GM19468 (cell line): ENCODE measurements around the gene BGN.

Source experiments
- ATAC-seq: cut with Tn5 transposase; IDR thresholded peaks from one replicate; pipeline ENCODE4 v1.9.1; 2021; ENCODE audit warnings: mild to moderate bottlenecking, moderate library complexity, moderate number of reproducible peaks; ENCODE audit not compliant: unreplicated experiment; ENCODE audit errors: extremely low read depth

Gene BGN

DNA sequence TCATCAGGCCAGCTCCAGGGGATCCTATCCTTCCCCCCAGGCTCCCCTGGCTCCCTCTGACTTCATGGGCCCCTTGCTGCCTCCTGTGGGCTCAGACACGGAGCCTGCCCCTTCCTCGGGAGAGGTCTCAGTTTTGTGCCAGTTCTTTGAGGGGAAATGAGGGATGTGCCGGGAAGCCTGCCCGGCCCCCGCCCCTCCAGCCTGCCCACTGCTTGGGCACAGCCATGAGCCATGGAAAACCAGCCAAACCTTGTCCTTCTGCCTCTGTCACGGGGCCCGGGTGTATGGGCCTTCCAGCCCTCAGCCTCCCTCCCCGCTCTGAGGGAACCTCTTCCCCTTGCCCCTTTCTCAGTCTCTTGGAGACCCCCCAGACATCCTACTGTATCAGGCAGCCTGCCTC is 6.8 kb downstream of the BGN start:
- ATAC-seq = no peak

- no peak for ATAC-seq
Measured at GRCh38 chrX:153502131-153502530, 7.4 kb downstream of the BGN start.

DNA sequence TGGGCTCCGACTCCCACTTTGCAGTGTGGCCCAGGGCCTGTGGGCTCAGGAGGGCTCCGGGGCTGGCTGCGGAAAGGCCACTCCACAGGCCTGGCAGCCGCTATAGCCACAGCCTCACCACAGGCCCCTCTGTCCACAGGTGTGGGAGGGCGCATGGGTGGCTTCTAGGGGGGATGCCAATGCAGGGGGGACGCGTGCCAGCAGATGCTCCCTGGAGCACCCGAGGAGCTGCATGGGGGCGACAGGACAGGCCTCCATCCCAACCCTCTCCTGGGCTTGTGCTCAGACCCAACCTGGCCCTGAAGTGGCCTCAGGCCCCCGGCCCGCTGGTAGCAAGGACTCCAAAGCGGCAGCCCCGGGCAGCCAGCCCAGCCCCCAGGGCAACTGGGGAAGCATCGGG is 8.0 kb downstream of the BGN start:
- ATAC-seq = no peak

DNA sequence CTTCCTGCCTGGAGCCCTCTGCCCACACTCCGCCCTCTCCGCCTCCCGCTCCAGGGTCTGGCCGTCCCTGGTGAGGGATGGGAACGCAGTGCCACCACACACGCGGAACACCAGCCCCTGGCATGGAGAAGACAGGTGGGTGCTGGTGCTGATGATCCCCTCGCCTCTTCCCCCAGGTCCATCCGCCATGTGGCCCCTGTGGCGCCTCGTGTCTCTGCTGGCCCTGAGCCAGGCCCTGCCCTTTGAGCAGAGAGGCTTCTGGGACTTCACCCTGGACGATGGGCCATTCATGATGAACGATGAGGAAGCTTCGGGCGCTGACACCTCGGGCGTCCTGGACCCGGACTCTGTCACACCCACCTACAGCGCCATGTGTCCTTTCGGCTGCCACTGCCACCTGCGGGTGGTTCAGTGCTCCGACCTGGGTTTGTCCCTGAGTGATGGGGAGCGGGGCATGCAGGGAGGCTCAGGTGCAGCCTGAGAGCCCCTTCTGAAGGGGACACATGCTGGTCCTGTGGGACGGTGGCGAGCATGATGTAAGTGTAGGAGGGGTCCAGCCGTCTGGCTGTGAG is 9.8 kb downstream of the BGN start:
- no peak for ATAC-seq

GRCh38 chrX:153505361-153505760 is 10.6 kb downstream of the BGN start:
- no peak for ATAC-seq

GRCh38 chrX:153507484-153508178 is 12.9 kb downstream of the BGN start:
- peak; percentile 84 for ATAC-seq

DNA sequence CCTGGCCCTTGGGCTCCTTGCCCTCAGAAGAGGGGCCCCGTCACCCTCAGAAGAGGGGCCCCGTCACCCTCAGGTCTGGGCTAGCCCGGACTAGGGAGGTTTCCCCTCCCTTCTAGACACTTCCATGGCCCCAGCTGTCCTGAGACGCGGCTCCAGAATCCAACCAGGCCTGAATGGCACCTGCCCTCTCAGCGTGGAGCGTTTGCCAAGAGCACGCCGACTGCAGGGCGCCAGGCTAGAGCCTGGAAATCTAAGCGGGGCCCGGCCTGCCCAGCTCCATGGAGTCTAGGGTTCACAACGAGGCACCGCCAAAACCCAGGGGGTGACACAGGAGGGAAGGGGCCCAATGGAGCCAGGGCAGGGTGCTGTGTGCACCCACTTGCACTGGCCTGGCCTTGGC is 14.8 kb downstream of the BGN start:
- no peak for ATAC-seq

- ATAC-seq = no peak
Measured at GRCh38 chrX:153510383-153510782, 15.6 kb downstream of the BGN start.

DNA sequence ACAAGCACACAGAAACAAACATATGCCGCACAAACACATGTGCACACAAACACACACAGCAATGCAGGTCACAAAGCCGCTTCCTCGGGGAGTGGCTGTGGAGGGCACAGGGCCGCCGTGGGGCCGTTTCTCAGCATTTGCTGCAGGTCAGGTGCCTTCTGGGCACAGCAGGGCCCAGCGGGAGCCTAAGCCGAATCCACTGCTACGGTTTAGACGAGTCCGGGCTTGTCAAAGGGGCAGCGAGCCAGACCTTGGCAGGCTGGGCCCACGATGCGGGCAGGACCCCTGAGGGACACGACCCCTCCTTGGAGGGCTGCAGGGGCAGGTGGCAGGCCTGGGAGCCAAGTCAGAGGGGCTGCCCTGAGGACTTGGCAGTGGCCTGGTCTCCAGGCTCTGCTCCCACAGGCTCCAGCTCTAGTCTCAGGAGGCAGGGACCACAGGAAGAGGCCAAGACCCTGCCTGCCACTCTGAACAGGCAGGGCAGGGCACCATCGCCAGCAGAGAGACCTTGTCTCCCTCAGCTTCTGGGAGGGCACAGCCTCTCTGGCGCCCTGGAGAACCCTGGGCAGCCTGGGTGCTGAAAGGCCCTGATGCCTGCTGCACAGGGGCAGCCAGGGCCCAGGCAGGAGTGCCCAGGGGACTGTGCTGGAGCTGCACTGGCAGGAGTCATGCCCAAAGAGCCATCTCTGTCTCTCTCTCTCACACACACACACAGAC is 17.2 kb downstream of the BGN start:
- ATAC-seq = no peak

GRCh38 chrX:153512501-153512893 is 17.7 kb downstream of the BGN start:
- ATAC-seq = no peak

- ATAC-seq = no peak
Measured at GRCh38 chrX:153513265-153513664, 18.5 kb downstream of the BGN start.

DNA sequence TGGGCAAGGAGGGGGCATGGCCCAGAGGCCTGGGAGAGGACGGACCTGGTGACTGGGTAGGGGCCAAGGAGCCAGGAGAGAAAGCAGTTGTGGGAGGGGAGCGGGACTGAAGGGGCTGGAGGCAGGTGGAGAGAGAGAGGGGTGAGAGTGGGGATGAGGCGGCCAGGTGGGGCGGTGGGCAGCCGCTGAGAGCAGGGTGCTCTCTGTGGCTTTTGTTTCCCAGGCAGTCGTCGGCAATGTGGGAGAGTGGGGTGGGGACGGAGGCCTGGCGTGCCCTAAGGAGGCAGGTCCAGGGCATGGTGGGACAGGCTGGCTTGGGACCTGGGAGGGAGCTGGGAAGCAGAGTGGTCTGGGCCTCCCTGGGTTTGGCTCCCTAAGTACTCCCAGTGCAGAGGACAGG is 19.5 kb downstream of the BGN start:
- ATAC-seq = no peak

GRCh38 chrX:153515435-153515834 is 20.7 kb downstream of the BGN start:
- no peak for ATAC-seq

DNA sequence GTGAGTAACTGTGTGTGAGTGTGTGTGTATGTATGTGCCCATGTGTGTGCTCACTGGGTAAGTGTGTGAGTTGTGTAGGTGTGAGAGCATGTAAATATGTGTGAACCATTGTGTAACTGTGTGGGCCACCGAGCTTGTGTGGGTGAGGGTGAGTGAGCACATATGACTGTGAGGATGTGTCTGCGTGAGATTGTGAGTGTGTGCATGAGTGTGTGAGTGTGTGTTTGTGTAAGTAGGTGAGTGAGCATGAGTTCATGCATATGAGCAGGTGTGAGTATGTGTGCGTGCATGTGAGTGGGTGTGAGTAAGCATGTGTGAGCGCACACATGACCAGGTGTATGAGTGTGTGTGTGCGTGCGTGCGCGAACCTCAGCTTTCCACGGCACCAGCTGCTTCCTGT is 21.3 kb downstream of the BGN start:
- ATAC-seq = no peak

GRCh38 chrX:153517423-153517822 is 22.6 kb downstream of the BGN start, which contains the start of gene ATP2B3:
ATP2B3 (plus strand) TSS chrX:153517642; CDS start chrX:153536248, 18,606 bp downstream.
- no peak for ATAC-seq

DNA sequence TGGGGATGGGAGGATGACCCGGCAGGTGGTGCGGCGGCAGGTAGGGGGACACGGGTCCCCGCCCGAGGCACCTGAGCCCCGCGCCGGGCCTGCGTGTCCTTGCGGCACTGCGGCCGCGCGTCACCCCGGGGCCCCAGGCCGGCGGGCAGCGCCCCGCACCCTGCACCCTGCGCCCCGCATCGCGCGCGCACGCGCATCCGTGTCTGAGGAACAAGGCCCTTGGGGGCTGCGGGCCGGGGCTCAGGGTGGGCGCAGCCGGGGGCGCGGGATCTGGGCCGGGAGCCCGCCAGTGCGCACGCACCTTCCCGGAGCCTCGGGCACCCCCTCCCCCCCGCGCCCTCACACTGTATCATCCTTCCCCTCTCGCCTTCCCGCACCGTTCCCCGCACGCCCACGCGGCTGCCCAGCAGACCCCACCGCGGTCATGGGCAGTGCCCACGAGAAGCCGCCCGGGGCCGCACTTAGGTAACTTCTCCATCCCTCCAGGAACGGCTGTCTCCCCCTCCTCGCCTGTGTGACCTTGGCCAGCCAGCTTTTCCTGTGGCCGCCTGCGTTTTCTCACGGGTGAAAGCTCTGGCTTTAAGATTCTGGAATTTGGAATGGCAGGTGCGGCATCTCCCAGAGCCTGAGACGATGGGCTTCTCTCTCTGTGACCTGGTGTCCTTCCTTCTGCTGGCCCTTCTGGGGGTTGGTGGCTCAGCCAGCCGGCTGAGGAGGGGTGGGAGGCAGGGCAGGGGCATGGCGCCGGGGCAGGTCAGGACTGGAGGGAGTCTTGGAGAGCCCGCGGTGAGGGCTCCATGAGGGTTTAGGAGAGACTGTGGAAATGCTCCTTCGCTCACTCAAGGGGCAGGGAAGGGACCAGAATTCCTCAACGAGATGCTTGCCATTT is 23.4 kb downstream of the BGN start:
- ATAC-seq = no peak

GRCh38 chrX:153519569-153520286 is 24.9 kb downstream of the BGN start:
- ATAC-seq = no peak

DNA sequence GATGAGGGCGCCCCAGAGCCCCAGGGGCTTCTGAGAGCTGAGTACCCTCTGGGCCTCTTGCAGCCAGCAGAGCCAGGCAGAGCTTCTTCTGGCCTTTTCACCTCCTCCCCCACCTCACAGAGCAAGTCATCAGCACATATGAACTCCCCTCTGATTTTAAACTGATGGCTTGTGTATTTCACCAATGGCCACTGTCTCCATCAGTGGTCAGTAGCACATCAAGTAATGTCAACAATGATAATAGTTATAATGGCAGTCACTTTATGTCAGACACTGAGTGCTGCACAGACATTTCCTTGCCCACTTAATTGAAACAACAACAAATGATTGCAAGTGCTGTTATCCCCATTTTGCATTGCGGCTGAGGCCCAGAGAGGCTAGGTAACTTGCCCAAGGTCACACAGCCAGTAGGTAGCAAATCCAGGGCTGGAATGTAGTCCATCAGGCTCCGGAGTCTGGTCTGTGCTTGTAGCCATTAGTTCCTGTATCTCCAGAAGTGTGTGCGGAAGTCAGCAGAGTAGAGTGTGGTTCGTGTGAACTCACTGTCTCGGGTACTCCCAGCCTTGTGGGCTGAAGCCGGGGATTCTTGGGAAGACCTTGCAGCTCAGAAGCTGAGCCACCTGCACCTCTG is 25.6 kb downstream of the BGN start:
- no peak for ATAC-seq

- no peak for ATAC-seq
Measured at GRCh38 chrX:153521034-153521433, 26.3 kb downstream of the BGN start.
